HG03135 (cell line): ENCODE measurements around the gene CCDC107.
A peak's percentile ranks its signal among the peaks of the same experiment; 100 is the strongest.

Experiments used
- ATAC-seq: cut with Tn5 transposase; IDR thresholded peaks from one replicate; pipeline ENCODE4 v1.9.1; 2021; ENCODE audit warnings: mild to moderate bottlenecking, moderate library complexity; ENCODE audit not compliant: unreplicated experiment

CCDC107 gene

GRCh38 chr9:35659340-35659739, 1.2 kb downstream of the CCDC107 start:
- ATAC-seq: no peak

GRCh38 chr9:35660966-35661415, 2.9 kb downstream of the CCDC107 start:
- ATAC-seq: no peak

DNA sequence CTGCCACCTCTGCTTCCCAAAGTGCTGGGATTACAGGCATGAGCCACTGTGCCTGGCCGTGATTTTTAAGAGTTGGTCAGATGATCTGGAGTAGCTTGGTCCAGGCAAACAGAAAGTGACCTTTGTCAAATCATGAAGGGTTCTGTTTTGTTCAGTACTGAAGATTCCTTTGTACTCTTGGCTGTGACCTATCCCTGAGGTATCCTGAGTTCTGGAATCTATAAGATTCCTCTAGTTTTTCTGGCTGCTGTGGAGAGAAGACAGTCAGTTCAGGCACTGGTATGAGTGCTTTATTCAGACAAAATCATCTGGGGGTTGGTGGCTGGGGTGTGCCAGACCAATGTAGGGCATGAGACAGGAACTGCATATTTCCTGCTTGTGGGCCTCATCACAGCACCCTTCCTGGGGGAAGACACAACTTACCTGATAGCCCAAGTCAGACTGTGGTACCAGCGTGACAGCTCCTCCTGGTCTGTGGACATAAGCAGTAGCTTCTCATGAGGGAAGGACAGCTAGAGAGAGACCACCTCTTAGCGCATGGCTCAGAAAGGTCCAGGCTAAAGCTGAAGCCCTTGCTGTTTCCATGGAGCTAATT, 3.8 kb downstream of the CCDC107 start:
- ATAC-seq: no peak

DNA sequence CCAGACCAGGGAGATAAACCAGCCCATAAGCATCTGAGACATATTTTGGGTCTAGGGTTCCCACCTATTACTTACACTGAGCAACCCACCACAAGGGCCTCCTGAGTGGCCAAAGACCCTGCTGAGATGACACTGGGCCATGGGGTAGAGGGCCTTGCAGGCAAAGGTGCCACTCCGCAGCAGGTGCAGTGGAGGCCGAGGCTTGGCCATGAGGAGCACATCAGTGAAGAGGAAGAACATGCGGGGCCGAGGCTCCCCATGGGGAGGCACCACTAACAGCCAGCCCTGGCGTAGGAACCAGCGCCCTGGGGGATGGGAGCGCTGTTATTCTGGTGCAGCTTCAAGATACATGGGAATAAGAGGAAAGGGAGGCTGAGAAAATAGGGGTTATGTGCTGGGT, 4.3 kb downstream of the CCDC107 start:
- ATAC-seq: no peak

GRCh38 chr9:35664531-35665470, 6.7 kb downstream of the CCDC107 start, which contains the start of gene ARHGEF39:
ARHGEF39 (minus strand) TSS chr9:35665195; CDS start chr9:35665169, 26 bp downstream.
- peak; percentile 72 for ATAC-seq

DNA sequence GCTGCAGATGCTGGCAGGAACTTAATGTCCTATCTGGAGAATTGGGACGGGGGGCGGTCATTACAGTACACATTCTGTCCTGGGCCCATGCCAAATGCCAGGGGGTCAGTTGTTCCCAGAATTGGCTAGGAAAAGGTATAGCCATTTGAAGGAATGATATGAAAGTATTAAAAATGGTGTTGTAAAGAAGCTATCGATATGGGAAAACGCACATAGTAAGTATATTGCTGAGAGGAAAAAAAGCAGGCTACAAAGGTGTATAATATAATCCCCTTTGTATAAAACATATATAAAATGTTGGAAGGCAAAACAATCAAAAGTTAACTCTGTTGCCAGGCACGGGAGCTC, 7.4 kb downstream of the CCDC107 start:
- ATAC-seq: no peak

- no peak for ATAC-seq
These were observed 8.0 kb downstream of the CCDC107 start for GRCh38 chr9:35666045-35666444.

DNA sequence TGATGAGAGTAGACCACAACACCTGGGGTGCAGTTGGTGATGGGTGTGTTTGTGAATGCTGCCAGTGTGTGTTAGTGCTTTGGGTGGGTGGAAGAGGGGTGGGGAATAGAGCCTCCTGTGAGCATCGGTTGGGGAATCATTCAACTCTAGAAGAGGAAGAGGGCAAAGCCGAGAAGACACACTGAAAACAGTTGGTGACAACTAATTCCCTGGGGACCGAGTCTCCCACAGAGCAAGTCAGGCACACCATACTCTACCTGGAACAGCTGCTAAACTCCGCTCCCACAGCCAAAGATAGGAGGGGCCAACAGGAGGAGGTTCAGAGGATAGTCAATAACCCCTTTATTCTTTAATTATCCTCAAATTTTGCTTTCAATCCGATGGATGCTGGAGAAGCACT, 8.5 kb downstream of the CCDC107 start:
- ATAC-seq: no peak

DNA sequence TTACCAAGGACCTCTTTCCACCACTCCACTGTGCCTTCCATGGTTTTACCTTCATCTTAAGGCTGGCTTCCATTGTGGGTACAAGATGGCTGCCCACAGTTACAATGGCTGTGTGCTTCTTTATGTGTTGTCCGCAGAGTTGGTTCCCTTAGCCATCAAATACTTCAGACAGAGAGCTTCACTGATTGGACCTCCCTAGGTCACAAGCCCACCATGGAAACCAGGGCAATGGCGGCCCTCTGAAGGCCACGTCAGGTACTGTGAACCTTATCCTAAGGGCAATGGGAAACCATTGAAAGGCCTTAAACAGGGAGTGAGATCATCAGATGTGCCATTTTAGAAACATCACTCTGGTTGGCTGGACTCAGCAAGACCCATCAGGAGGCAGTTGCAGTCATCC, 9.8 kb downstream of the CCDC107 start:
- ATAC-seq: no peak

DNA sequence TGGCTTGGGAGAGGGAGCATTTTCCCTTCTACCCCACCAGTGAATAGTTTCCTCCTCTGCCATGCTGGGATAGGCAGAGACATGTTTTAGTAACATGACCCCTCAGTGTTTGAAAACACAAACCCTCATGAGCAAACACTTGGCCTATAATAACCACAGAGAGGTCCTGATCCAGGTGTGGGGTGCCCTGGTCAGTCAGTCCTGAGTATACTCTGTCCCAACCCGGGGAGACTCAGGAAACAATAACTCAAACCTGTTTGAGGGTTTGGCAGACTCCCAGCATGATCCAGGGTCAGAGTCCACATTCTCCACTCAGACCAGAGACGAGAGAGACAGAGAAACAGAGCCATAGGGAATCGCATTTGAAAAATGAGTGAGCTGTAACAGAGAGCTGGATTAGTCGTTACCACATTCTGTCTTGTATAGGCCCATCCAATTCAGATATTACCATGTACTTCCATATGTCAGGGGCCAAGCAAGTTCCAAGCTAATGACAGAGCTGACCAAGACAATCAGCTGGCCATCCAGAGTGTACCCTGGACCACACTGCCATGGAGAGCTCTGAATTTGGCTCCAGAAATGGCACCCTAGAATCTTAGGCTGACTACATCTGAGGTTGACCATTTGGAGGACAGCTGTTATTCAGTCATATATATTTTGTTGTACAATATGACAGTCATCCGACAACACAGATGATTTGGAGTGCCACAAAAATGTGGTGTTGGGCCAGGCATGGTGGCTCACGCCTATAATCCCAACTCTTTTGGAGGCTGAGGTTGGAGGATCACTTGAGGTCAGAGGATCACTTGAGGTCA, 11.4 kb downstream of the CCDC107 start:
- ATAC-seq: no peak

DNA sequence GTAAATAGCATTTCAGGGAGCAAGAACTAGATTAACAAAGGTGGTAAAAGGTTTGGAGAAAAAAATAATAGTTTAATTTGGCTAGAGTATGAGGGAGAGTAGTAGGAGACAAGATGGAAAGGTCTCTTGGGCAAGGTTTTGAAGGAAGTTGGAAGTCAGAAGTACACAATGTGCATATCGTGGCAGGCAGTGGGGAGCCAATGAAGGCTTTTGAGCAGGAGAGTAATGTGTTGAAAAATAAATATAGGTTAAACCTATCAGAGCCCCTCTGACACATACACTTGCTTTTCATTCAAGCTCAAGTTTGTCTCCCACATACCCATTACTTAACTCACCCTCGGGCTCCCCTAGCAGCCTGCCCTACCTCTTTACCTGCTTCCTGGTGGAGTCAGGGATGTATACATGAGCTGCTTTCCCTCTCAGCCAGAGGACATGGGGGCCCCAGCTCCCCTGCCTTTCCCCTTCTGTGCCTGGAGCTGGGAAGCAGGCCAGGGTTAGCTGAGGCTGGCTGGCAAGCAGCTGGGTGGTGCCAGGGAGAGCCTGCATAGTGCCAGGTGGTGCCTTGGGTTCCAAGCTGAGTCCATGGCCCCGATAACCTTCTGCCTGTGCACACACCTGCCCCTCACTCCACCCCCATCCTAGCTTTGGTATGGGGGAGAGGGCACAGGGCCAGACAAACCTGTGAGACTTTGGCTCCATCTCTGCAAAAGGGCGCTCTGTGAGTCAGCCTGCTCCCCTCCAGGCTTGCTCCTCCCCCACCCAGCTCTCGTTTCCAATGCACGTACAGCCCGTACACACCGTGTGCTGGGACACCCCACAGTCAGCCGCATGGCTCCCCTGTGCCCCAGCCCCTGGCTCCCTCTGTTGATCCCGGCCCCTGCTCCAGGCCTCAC, 15.3 kb downstream of the CCDC107 start, which contains the start of gene CA9:
Gene CA9 (plus strand): TSS at position 797 of the 893 bp plus-strand sequence. CDS start 32 bp downstream, at position 829.
- no peak for ATAC-seq

DNA sequence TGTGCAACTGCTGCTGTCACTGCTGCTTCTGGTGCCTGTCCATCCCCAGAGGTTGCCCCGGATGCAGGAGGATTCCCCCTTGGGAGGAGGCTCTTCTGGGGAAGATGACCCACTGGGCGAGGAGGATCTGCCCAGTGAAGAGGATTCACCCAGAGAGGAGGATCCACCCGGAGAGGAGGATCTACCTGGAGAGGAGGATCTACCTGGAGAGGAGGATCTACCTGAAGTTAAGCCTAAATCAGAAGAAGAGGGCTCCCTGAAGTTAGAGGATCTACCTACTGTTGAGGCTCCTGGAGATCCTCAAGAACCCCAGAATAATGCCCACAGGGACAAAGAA, 15.9 kb downstream of the CCDC107 start:
- ATAC-seq: no peak

- no peak for ATAC-seq
These were observed 17.1 kb downstream of the CCDC107 start for GRCh38 chr9:35675204-35675603.

DNA sequence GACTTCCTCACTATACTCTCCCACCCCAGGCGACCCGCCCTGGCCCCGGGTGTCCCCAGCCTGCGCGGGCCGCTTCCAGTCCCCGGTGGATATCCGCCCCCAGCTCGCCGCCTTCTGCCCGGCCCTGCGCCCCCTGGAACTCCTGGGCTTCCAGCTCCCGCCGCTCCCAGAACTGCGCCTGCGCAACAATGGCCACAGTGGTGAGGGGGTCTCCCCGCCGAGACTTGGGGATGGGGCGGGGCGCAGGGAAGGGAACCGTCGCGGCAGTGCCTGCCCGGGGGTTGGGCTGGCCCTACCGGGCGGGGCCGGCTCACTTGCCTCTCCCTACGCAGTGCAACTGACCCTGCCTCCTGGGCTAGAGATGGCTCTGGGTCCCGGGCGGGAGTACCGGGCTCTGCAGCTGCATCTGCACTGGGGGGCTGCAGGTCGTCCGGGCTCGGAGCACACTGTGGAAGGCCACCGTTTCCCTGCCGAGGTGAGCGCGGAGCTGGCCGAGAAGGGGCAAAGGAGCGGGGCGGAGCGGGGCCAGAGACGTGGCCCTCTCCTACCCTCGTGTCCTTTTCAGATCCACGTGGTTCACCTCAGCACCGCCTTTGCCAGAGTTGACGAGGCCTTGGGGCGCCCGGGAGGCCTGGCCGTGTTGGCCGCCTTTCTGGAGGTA, 17.8 kb downstream of the CCDC107 start:
- no peak for ATAC-seq

- ATAC-seq: no peak
These were observed 21.0 kb downstream of the CCDC107 start for GRCh38 chr9:35679091-35679490.

DNA sequence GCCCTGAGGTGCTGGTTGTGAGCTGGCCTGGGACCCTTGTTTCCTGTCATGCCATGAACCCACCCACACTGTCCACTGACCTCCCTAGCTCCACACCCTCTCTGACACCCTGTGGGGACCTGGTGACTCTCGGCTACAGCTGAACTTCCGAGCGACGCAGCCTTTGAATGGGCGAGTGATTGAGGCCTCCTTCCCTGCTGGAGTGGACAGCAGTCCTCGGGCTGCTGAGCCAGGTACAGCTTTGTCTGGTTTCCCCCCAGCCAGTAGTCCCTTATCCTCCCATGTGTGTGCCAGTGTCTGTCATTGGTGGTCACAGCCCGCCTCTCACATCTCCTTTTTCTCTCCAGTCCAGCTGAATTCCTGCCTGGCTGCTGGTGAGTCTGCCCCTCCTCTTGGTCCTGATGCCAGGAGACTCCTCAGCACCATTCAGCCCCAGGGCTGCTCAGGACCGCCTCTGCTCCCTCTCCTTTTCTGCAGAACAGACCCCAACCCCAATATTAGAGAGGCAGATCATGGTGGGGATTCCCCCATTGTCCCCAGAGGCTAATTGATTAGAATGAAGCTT, 21.8 kb downstream of the CCDC107 start:
- no peak for ATAC-seq

- ATAC-seq: peak; percentile 55
These were observed 22.4 kb downstream of the CCDC107 start for GRCh38 chr9:35680331-35681105.

DNA sequence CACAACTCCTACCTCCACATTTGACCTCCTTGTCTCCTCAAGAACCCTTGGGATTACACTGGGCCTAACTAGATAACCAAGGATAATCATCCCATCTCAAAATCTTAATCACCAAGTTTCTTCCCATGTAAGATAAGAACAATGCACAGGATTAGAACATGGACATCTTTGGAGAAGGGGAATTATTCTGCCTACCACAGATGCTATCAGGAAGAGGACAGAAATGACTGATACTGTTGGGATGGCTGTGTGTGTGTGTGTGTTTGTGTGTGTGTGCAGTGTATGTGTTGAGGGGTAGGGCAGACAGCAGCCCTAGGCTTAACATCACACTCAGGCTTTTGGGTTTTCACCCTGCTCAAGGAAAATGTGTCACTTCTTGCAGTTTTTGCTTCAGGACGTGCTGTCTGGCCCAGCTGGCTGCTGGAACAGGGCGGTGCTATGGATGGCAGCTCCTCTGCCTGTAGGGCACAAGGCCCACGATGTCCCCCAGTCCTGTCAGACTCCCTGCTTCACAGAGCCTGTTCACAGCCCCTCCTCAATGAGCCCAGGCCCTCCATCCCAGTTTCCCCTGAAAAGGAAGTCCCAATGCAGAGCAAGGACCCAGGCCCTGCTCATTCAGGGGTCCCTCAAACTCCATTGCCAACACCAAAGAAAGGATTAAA, 23.4 kb downstream of the CCDC107 start:
- no peak for ATAC-seq
